ENCODE results near the gene LSM3.

The LSM3 gene

GRCh38 chr3:14172496-14172895, 6.1 kb upstream of the LSM3 start:
- DNase-seq, result no peak
- H3K4me3 ChIP-seq (ENCODE audit: low read depth, low read length), result no peak overlapping the region
- no peaks in the 10 kb centered on the region for H3K27me3 ChIP-seq (replicated peaks)
- H3K36me3 ChIP-seq (replicated peaks), result peaks cover 44% of the 10 kb centered on the region
- no peak overlapping the region for H3K27ac ChIP-seq
- no peak for TF ChIP-seq CTCF (IDR thresholded peaks at IDR 0.05; ENCODE audit: low read depth, low read length, missing control alignments)
- in situ Hi-C loops (cut with HindIII; ENCODE audit: low pct_ligation_motif_present, low sequenced_read_pairs), result no loop called here

- no peak overlapping the region for H3K27ac ChIP-seq
- no peaks in the 10 kb centered on the region for H3K27me3 ChIP-seq (replicated peaks)
- H3K36me3 ChIP-seq (replicated peaks), result peaks cover 27% of the 10 kb centered on the region
- H3K4me3 ChIP-seq (ENCODE audit: low read depth, low read length), result no peak overlapping the region
- DNase-seq, result no peak
- no peak for TF ChIP-seq CTCF (IDR thresholded peaks at IDR 0.05; ENCODE audit: low read depth, low read length, missing control alignments)
- in situ Hi-C loops (cut with HindIII; ENCODE audit: low pct_ligation_motif_present, low sequenced_read_pairs), result no loop called here
Observed at GRCh38 chr3:14174483-14174882, 4.1 kb upstream of the LSM3 start.

GRCh38 chr3:14175383-14176037, 3.1 kb upstream of the LSM3 start:
- no peak overlapping the region for H3K4me3 ChIP-seq (ENCODE audit: low read depth, low read length)

GRCh38 chr3:14177580-14178246, 904 bp upstream of the LSM3 start:
- peak overlapping the region; percentile 92 for H3K27ac ChIP-seq
- DNase-seq, result peak; percentile 27
- H3K36me3 ChIP-seq (replicated peaks), result peaks cover 6% of the 10 kb centered on the region
- in situ Hi-C loops (cut with HindIII; ENCODE audit: low pct_ligation_motif_present, low sequenced_read_pairs), result no loop called here
- no peaks in the 10 kb centered on the region for H3K27me3 ChIP-seq (replicated peaks)
- TF ChIP-seq CTCF (IDR thresholded peaks at IDR 0.05; ENCODE audit: low read depth, low read length, missing control alignments), result no peak
- H3K4me3 ChIP-seq (ENCODE audit: low read depth, low read length), result peak overlapping the region; percentile 91

More at GRCh38 chr3:14175383-14176037, 3.1 kb upstream of the LSM3 start:
- TF ChIP-seq CTCF (IDR thresholded peaks at IDR 0.05; ENCODE audit: low read depth, low read length, missing control alignments), result no peak
- no peaks in the 10 kb centered on the region for H3K27me3 ChIP-seq (replicated peaks)
- in situ Hi-C loops (cut with HindIII; ENCODE audit: low pct_ligation_motif_present, low sequenced_read_pairs), result no loop called here
- H3K36me3 ChIP-seq (replicated peaks), result peaks cover 16% of the 10 kb centered on the region
- no peak for DNase-seq
- no peak overlapping the region for H3K27ac ChIP-seq

GRCh38 chr3:14179114-14179465, 473 bp downstream of the LSM3 start:
- Histone ChIP-seq H3K27me3 (replicated peaks) (no peaks in the 10 kb centered on the region), H3K4me3 (ENCODE audit: low read depth, low read length) (peak overlapping the region; percentile 91), H3K36me3 (replicated peaks) (peaks cover 7% of the 10 kb centered on the region), H3K27ac (peak overlapping the region; percentile 92)
- in situ Hi-C loops (cut with HindIII; ENCODE audit: low pct_ligation_motif_present, low sequenced_read_pairs), result no loop called here
- no peak for TF ChIP-seq CTCF (IDR thresholded peaks at IDR 0.05; ENCODE audit: low read depth, low read length, missing control alignments)
- no peak for DNase-seq
